Measurements from ENCODE around the gene ARSB. TPM values are rescaled to one million over a fixed set of nuclear protein-coding genes. Genes with fewer than 3 reads are reported as not detected.
A peak's percentile ranks its signal among the peaks of the same experiment; 100 is the strongest.

The ARSB gene
- total RNA-seq, 1 donor = 38.4 TPM

- no peaks in the 10 kb centered on the region for H3K9me3 ChIP-seq (ENCODE audit: low read depth, low read length)
- no peaks in the 10 kb centered on the region for H3K4me1 ChIP-seq (ENCODE audit: insufficient read depth, low read length)
- no peak overlapping the region for H3K4me3 ChIP-seq (ENCODE audit: insufficient read depth, low read length)
- H3K27me3 ChIP-seq (ENCODE audit: insufficient read depth, low read length) = peaks cover 12% of the 10 kb centered on the region
- no peak overlapping the region for H3K4me2 ChIP-seq (ENCODE audit: insufficient read depth, low read length)
- DNase-seq (ENCODE audit: insufficient read length, low spot score, missing footprints) = no peak
- no peaks in the 10 kb centered on the region for H3K79me2 ChIP-seq (ENCODE audit: insufficient read depth, low read length)
- no peaks in the 10 kb centered on the region for H4K20me1 ChIP-seq (ENCODE audit: insufficient read depth, low read length)
- no peak overlapping the region for H2AFZ ChIP-seq (ENCODE audit: low read length)
- no peak for TF ChIP-seq CTCF (IDR thresholded peaks at IDR 0.05; ENCODE audit: extremely low read depth, low read depth, low read length)
- H3K36me3 ChIP-seq (ENCODE audit: insufficient read depth, low read length) = no peaks in the 10 kb centered on the region
- H3K27ac ChIP-seq (ENCODE audit: low read depth, low read length) = no peak overlapping the region
These were observed 45.8 kb upstream of the ARSB start for GRCh38 chr5:79030663-79031484.

- Histone ChIP-seq H3K27ac (ENCODE audit: low read depth, low read length) (no peak overlapping the region), H2AFZ (ENCODE audit: low read length) (peak overlapping the region; percentile 87), H3K79me2 (ENCODE audit: insufficient read depth, low read length) (no peaks in the 10 kb centered on the region), H3K36me3 (ENCODE audit: insufficient read depth, low read length) (no peaks in the 10 kb centered on the region), H3K9me3 (ENCODE audit: low read depth, low read length) (no peaks in the 10 kb centered on the region), H3K4me3 (ENCODE audit: insufficient read depth, low read length) (peak overlapping the region; percentile 65), H3K4me1 (ENCODE audit: insufficient read depth, low read length) (peaks cover 25% of the 10 kb centered on the region), H4K20me1 (ENCODE audit: insufficient read depth, low read length) (no peaks in the 10 kb centered on the region), H3K27me3 (ENCODE audit: insufficient read depth, low read length) (peaks cover 12% of the 10 kb centered on the region), H3K4me2 (ENCODE audit: insufficient read depth, low read length) (peak overlapping the region; percentile 83)
- peak; percentile 52 for DNase-seq (ENCODE audit: insufficient read length, low spot score, missing footprints)
- TF ChIP-seq CTCF (IDR thresholded peaks at IDR 0.05; ENCODE audit: extremely low read depth, low read depth, low read length) = peak; percentile 99
These were observed 40.0 kb upstream of the ARSB start for GRCh38 chr5:79025054-79025472.

GRCh38 chr5:79023947-79024346 lies 38.8 kb upstream of the ARSB start:
- no peak overlapping the region for H3K27ac ChIP-seq (ENCODE audit: low read depth, low read length)
- no peak overlapping the region for H3K4me3 ChIP-seq (ENCODE audit: insufficient read depth, low read length)
- no peaks in the 10 kb centered on the region for H3K36me3 ChIP-seq (ENCODE audit: insufficient read depth, low read length)
- H3K4me1 ChIP-seq (ENCODE audit: insufficient read depth, low read length) = peaks cover 25% of the 10 kb centered on the region
- no peaks in the 10 kb centered on the region for H3K79me2 ChIP-seq (ENCODE audit: insufficient read depth, low read length)
- no peak for DNase-seq (ENCODE audit: insufficient read length, low spot score, missing footprints)
- no peaks in the 10 kb centered on the region for H3K9me3 ChIP-seq (ENCODE audit: low read depth, low read length)
- H4K20me1 ChIP-seq (ENCODE audit: insufficient read depth, low read length) = no peaks in the 10 kb centered on the region
- peaks cover 12% of the 10 kb centered on the region for H3K27me3 ChIP-seq (ENCODE audit: insufficient read depth, low read length)
- H3K4me2 ChIP-seq (ENCODE audit: insufficient read depth, low read length) = no peak overlapping the region
- no peak for TF ChIP-seq CTCF (IDR thresholded peaks at IDR 0.05; ENCODE audit: extremely low read depth, low read depth, low read length)
- H2AFZ ChIP-seq (ENCODE audit: low read length) = no peak overlapping the region

GRCh38 chr5:79023348-79023747 lies 38.2 kb upstream of the ARSB start:
- no peak for DNase-seq (ENCODE audit: insufficient read length, low spot score, missing footprints)
- peaks cover 12% of the 10 kb centered on the region for H3K27me3 ChIP-seq (ENCODE audit: insufficient read depth, low read length)
- H3K27ac ChIP-seq (ENCODE audit: low read depth, low read length) = no peak overlapping the region
- H3K4me2 ChIP-seq (ENCODE audit: insufficient read depth, low read length) = no peak overlapping the region
- H3K79me2 ChIP-seq (ENCODE audit: insufficient read depth, low read length) = no peaks in the 10 kb centered on the region
- peaks cover 25% of the 10 kb centered on the region for H3K4me1 ChIP-seq (ENCODE audit: insufficient read depth, low read length)
- H3K4me3 ChIP-seq (ENCODE audit: insufficient read depth, low read length) = no peak overlapping the region
- H2AFZ ChIP-seq (ENCODE audit: low read length) = no peak overlapping the region
- TF ChIP-seq CTCF (IDR thresholded peaks at IDR 0.05; ENCODE audit: extremely low read depth, low read depth, low read length) = no peak
- no peaks in the 10 kb centered on the region for H4K20me1 ChIP-seq (ENCODE audit: insufficient read depth, low read length)
- no peaks in the 10 kb centered on the region for H3K36me3 ChIP-seq (ENCODE audit: insufficient read depth, low read length)
- no peaks in the 10 kb centered on the region for H3K9me3 ChIP-seq (ENCODE audit: low read depth, low read length)
